Caco-2 (cell line): ENCODE measurements around the gene BICD1. TPM values are rescaled to one million over a fixed set of nuclear protein-coding genes. Genes with fewer than 3 reads are reported as not detected.
"Not testable (repeated sequence)": the region's sequence is repeated elsewhere in the genome, so short reads cannot be mapped to it uniquely, and the experiment has no call there.

Source experiments
- BruUV-seq: library from RNA; stranded (reverse); fragments of 400-500 nt; replicated peaks from 2 replicates; lab custom pipeline; 2021; lab: Mats Ljungman, UMichigan
- CTCF ChIA-PET: fragments of 300-600 bp; sonication (Branson Sonifier 250); formaldehyde crosslinking; loops from one replicate; lab custom pipeline; 2022; ENCODE audit warnings: antibody characterized with exemption; lab: Charles Lee
- POLR2A ChIA-PET: fragments of 300-600 bp; sonication (Branson Sonifier 250); formaldehyde crosslinking; loops from one replicate; lab custom pipeline; 2022; ENCODE audit warnings: antibody characterized with exemption; lab: Charles Lee
- DNase-seq, 2 experiments: peaks; one replicate each; pipeline versions ENCODE4 v3.0.0 to v3.0.0-alpha.2; 2020 to 2022
- H3K27me3 ChIP-seq: replicated peaks from 2 replicates; pipeline ENCODE4 v1.6.0; 2011; ENCODE audit warnings: low read length; ENCODE audit not compliant: control insufficient read depth, insufficient read depth
- H3K36me3 ChIP-seq: 2 replicates; pipeline ENCODE4 v1.5.1; 2011; ENCODE audit warnings: low read length; ENCODE audit not compliant: control insufficient read depth, insufficient read depth
- H3K4me1 ChIP-seq: fragments of 250-450 bp; sonication (Bioruptor Pico); 2 replicates; pipeline ENCODE4 v1.5.1; 2020; ENCODE audit warnings: mild to moderate bottlenecking
- H3K4me3 ChIP-seq: 2 replicates; pipeline ENCODE4 v1.5.1; 2011; ENCODE audit warnings: low read depth, mild to moderate bottlenecking, control low read depth, low read length
- H3K9me3 ChIP-seq: fragments of 250-450 bp; sonication (Bioruptor Pico); 2 replicates; pipeline ENCODE4 v1.5.1; 2020; ENCODE audit warnings: mild to moderate bottlenecking, moderate library complexity
- H3K27ac Mint-ChIP-seq: one replicate; pipeline ENCODE4 v1.8.0; 2022; ENCODE audit warnings: mixed read lengths; ENCODE audit not compliant: unreplicated experiment
- H3K27me3 Mint-ChIP-seq: one replicate; pipeline ENCODE4 v1.8.0; 2022; ENCODE audit warnings: mixed read lengths; ENCODE audit not compliant: insufficient read depth, unreplicated experiment
- H3K36me3 Mint-ChIP-seq: one replicate; pipeline ENCODE4 v1.8.0; 2022; ENCODE audit warnings: mild to moderate bottlenecking, mixed read lengths; ENCODE audit not compliant: insufficient read depth, unreplicated experiment
- H3K4me1 Mint-ChIP-seq: one replicate; pipeline ENCODE4 v1.8.0; 2022; ENCODE audit warnings: low read depth, mixed read lengths; ENCODE audit not compliant: unreplicated experiment
- H3K4me3 Mint-ChIP-seq: one replicate; pipeline ENCODE4 v1.8.0; 2022; ENCODE audit warnings: mild to moderate bottlenecking, moderate library complexity, mixed read lengths; ENCODE audit not compliant: unreplicated experiment
- H3K9me3 Mint-ChIP-seq: one replicate; pipeline ENCODE4 v1.8.0; 2022; ENCODE audit warnings: mixed read lengths; ENCODE audit not compliant: unreplicated experiment
- intact Hi-C: fragments of 100-400 bp; cut with micrococcal nuclease; formaldehyde crosslinking; loops from one replicate; pipeline ENCODE4 v1.10.0; 2022; ENCODE audit not compliant: unreplicated experiment
- total RNA-seq: library from RNA; stranded (reverse); gene quantifications from 2 replicates; pipeline ENCODE4 v1.2.3, GENCODE V29; 2022
- TF ChIP-seq, protein P1 (sequence below), 2 experiments: fragments of 200-600 bp in 1 of 2; IDR thresholded peaks; 1 replicate in 1 of 2; 2 replicates in 1 of 2; pipeline versions ENCODE4 v1.5.1 to v1.8.0; 2011 to 2022; ENCODE audit warnings: antibody characterized with exemption in 1 of 2, control low read depth in 1 of 2, inconsistent platforms in 1 of 2, low read depth in 1 of 2, low read length in 1 of 2, mild to moderate bottlenecking in 1 of 2, moderate library complexity in 1 of 2; ENCODE audit not compliant: insufficient read depth in 1 of 2, severe bottlenecking in 1 of 2, unreplicated experiment in 1 of 2

Gene BICD1
- total RNA-seq, 1 experiment from 2014 or later = 36.2 TPM

DNA sequence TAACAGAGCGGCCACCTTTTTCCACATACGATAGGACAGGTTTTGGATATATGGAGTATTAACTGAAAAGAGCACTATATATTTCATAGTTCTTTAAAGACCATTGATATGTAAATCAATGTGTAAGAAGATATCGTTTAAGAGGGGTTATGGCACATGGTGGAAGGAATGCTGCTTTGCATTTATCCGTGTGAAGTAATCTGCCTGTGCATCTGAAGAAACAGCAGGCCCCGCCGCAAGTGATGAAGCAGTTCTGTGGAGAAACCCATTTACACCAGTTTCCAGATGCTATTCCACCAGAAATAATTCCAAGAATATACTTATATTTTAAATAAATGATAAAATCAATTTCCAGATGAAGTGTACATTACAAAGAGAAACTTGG is 72.4 kb downstream of the BICD1 start:
- H3K36me3 Mint-ChIP-seq = no peaks in the 10 kb centered on the region
- H3K27me3 Mint-ChIP-seq = no peaks in the 10 kb centered on the region
- intact Hi-C loops = no loop called here
- no peak overlapping the region for H3K27ac Mint-ChIP-seq
- ChIA-PET POLR2A (no interaction called here), CTCF (interaction anchor here (0.8 kb wide), 1 partner anchor 526 kb away, joined by 3 read pairs; no protein-coding TSS in a partner anchor)
- TF ChIP-seq, protein P1, sequence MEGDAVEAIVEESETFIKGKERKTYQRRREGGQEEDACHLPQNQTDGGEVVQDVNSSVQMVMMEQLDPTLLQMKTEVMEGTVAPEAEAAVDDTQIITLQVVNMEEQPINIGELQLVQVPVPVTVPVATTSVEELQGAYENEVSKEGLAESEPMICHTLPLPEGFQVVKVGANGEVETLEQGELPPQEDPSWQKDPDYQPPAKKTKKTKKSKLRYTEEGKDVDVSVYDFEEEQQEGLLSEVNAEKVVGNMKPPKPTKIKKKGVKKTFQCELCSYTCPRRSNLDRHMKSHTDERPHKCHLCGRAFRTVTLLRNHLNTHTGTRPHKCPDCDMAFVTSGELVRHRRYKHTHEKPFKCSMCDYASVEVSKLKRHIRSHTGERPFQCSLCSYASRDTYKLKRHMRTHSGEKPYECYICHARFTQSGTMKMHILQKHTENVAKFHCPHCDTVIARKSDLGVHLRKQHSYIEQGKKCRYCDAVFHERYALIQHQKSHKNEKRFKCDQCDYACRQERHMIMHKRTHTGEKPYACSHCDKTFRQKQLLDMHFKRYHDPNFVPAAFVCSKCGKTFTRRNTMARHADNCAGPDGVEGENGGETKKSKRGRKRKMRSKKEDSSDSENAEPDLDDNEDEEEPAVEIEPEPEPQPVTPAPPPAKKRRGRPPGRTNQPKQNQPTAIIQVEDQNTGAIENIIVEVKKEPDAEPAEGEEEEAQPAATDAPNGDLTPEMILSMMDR (IDR thresholded peaks at IDR 0.05; ENCODE audit: insufficient read depth in 1 of 2, low read depth in 1 of 2, low read length in 1 of 2, severe bottlenecking in 1 of 2, unreplicated experiment in 1 of 2) = no peak
- H3K9me3 Mint-ChIP-seq = no peaks in the 10 kb centered on the region
- Histone ChIP-seq H3K9me3 (no peaks in the 10 kb centered on the region), H3K36me3 (no peaks in the 10 kb centered on the region), H3K4me3 (no peak overlapping the region), H3K4me1 (peaks cover 5% of the 10 kb centered on the region; the same call in 1 of the 2 replicates), H3K27me3 (no peaks in the 10 kb centered on the region)
- no peak for DNase-seq
- peaks cover 7% of the 10 kb centered on the region for H3K4me1 Mint-ChIP-seq
- no peak overlapping the region for H3K4me3 Mint-ChIP-seq
- no TSS peak for BruUV-seq

DNA sequence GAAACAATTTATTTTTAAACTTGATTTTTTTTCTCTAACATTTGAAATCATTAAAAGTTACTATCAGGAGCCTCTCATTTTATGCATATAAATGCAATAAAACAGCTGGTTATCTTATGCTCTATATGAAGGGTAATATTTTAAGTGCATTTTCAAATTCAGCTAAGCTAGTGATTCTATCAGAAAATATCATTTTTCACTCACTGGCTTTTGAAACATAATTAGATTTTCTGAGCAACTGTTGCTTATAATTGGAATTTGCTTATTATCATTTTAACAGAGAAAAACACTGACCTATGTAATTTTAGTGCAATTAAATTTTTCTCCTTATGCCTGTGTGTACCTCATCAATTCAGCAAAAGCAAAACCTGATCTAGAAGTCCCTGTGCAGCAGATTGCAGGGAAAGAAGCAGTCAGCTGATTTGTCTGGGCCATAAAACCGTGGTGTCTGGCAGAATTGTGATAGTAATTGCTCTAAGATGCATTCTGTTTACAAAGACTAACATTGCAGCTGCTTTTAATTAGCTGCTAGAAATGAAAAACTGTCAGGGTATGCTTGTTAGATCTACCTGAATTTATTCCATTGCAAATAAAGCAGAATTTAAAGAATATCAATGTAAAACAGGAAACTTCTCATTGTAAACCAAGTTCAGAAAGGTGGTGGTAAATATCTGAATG is 75.0 kb downstream of the BICD1 start:
- no peak overlapping the region for H3K27ac Mint-ChIP-seq
- H3K36me3 Mint-ChIP-seq = no peaks in the 10 kb centered on the region
- no TSS peak for BruUV-seq
- peaks cover 11% of the 10 kb centered on the region for H3K4me1 Mint-ChIP-seq
- H3K9me3 ChIP-seq = no peaks in the 10 kb centered on the region
- POLR2A ChIA-PET = no interaction called here
- H3K9me3 Mint-ChIP-seq = no peaks in the 10 kb centered on the region
- no peaks in the 10 kb centered on the region for H3K36me3 ChIP-seq
- intact Hi-C loops = no loop called here
- peaks cover 5% of the 10 kb centered on the region; the same call in 1 of the 2 replicates for H3K4me1 ChIP-seq
- no peak overlapping the region for H3K4me3 ChIP-seq
- CTCF ChIA-PET = no interaction called here
- no peaks in the 10 kb centered on the region for H3K27me3 ChIP-seq
- no peaks in the 10 kb centered on the region for H3K27me3 Mint-ChIP-seq
- no peak for DNase-seq
- TF ChIP-seq, protein P1 (IDR thresholded peaks at IDR 0.05; ENCODE audit: insufficient read depth in 1 of 2, low read depth in 1 of 2, low read length in 1 of 2, severe bottlenecking in 1 of 2, unreplicated experiment in 1 of 2) = no peak
- no peak overlapping the region for H3K4me3 Mint-ChIP-seq

DNA sequence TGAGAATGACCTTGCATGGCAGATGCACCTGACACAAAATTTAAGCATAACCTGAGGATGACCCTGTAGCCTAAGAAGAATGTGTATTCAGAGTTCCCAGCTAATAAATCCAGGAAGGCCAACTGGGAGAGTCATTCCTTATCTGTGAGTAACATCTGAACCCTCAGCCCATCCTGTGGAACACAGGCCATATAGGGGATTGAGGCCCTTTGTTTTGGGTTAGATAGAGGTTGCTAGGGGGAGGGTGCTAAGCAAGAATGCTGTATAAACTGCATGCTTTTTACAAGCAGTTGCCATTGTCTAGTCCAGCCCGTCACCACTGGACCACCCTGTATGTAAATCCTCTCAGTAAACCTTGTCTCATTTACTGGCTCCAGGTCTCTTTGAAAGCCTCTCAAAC is 77.0 kb downstream of the BICD1 start:
- ChIA-PET POLR2A (no interaction called here), CTCF (no interaction called here)
- no peak overlapping the region for H3K4me3 ChIP-seq
- peak in 1 of 2 experiments; percentile 12 for DNase-seq
- no peaks in the 10 kb centered on the region for H3K27me3 ChIP-seq
- Mint-ChIP-seq H3K27ac (no peak overlapping the region), H3K4me1 (peaks cover 19% of the 10 kb centered on the region), H3K36me3 (no peaks in the 10 kb centered on the region), H3K27me3 (no peaks in the 10 kb centered on the region), H3K4me3 (no peak overlapping the region), H3K9me3 (no peaks in the 10 kb centered on the region)
- H3K4me1 ChIP-seq = peaks cover 5% of the 10 kb centered on the region; the same call in 1 of the 2 replicates
- BruUV-seq = no TSS peak
- TF ChIP-seq, protein P1 (IDR thresholded peaks at IDR 0.05; ENCODE audit: insufficient read depth in 1 of 2, low read depth in 1 of 2, low read length in 1 of 2, severe bottlenecking in 1 of 2, unreplicated experiment in 1 of 2) = no peak
- no peaks in the 10 kb centered on the region for H3K9me3 ChIP-seq
- intact Hi-C loops = no loop called here
- no peaks in the 10 kb centered on the region for H3K36me3 ChIP-seq

DNA sequence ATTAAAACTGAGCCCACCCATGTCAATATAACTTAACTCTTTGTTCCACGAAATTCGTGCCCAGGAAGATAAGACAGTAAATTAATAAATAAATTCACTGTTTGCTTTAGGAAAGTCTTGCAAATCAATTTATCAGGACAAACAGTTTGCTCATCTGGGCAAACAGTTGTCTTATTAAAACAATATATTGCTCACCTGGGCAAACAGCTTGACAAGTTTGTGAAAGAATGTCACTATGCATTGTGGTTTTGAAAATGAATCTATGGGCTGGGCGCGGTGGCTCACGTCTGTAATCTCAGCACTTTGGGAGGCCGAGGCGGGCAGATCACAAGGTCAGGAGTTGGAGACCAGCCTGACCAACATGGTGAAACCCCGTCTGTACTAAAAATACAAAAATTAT is 80.5 kb downstream of the BICD1 start:
- DNase-seq, H3K27me3 ChIP-seq, POLR2A ChIA-PET, BruUV-seq, H3K4me1 ChIP-seq, intact Hi-C loops, H3K4me3 ChIP-seq, H3K27me3 Mint-ChIP-seq, H3K36me3 ChIP-seq, H3K36me3 Mint-ChIP-seq, CTCF ChIA-PET, H3K4me3 Mint-ChIP-seq, H3K9me3 Mint-ChIP-seq, H3K9me3 ChIP-seq: not testable (repeated sequence)
- H3K27ac Mint-ChIP-seq = peak overlapping the region; percentile 31
- peaks cover 12% of the 10 kb centered on the region for H3K4me1 Mint-ChIP-seq
